Chondrocyte (in vitro differentiated cells): ENCODE results near the gene NAV3. TPM values are rescaled to one million over a fixed set of nuclear protein-coding genes. Genes with fewer than 3 reads are reported as not detected.

Experiments
- DNase-seq: peaks from one replicate; pipeline ENCODE4 v3.0.0; 2021; ENCODE audit warnings: mixed read lengths, low spot score
- H3K27ac Mint-ChIP-seq: one replicate; pipeline ENCODE4 v1.8.0; 2021; ENCODE audit warnings: mild to moderate bottlenecking, moderate library complexity, mixed read lengths; ENCODE audit not compliant: unreplicated experiment
- H3K27me3 Mint-ChIP-seq: 2 replicates; pipeline ENCODE4 v1.8.0; 2021; ENCODE audit warnings: low read depth, mixed read lengths
- H3K36me3 Mint-ChIP-seq: 2 replicates; pipeline ENCODE4 v1.8.0; 2021; ENCODE audit warnings: low read depth, mixed read lengths
- H3K4me1 Mint-ChIP-seq: 2 replicates; pipeline ENCODE4 v1.8.0; 2021; ENCODE audit warnings: low read depth, mild to moderate bottlenecking, mixed read lengths
- H3K4me3 Mint-ChIP-seq: one replicate; pipeline ENCODE4 v1.8.0; 2021; ENCODE audit warnings: mild to moderate bottlenecking, moderate library complexity, mixed read lengths; ENCODE audit not compliant: unreplicated experiment
- H3K9me3 Mint-ChIP-seq: 2 replicates; pipeline ENCODE4 v1.8.0; 2021; ENCODE audit warnings: low read depth, mixed read lengths
- CTCF ChIP-seq: fragments of 200-600 bp; sonication (generic); IDR thresholded peaks from 2 replicates; pipeline ENCODE4 v1.5.0; 2021; ENCODE audit warnings: antibody characterized with exemption, mild to moderate bottlenecking, moderate library complexity
- total RNA-seq: library from RNA; stranded (reverse); gene quantifications from 3 replicates; pipeline ENCODE4 v1.2.1, GENCODE V29; 2021

Gene NAV3
- total RNA-seq, 1 donor from 2014 or later, result 29.9 TPM

- Mint-ChIP-seq H3K36me3 (peaks cover 15% of the 10 kb centered on the region), H3K27ac (peak overlapping the region; percentile 30), H3K4me1 (peaks cover 7% of the 10 kb centered on the region), H3K27me3 (no peaks in the 10 kb centered on the region), H3K9me3 (no peaks in the 10 kb centered on the region), H3K4me3 (no peak overlapping the region)
- no peak for DNase-seq
- no peak for TF ChIP-seq CTCF
Measured at GRCh38 chr12:78187741-78188140, 357.0 kb downstream of the NAV3 start.

GRCh38 chr12:78189656-78190055, 359.0 kb downstream of the NAV3 start:
- Mint-ChIP-seq H3K27me3 (no peaks in the 10 kb centered on the region), H3K27ac (no peak overlapping the region), H3K9me3 (no peaks in the 10 kb centered on the region), H3K4me1 (peaks cover 20% of the 10 kb centered on the region), H3K4me3 (no peak overlapping the region), H3K36me3 (peaks cover 17% of the 10 kb centered on the region)
- DNase-seq, result no peak
- no peak for TF ChIP-seq CTCF

DNA sequence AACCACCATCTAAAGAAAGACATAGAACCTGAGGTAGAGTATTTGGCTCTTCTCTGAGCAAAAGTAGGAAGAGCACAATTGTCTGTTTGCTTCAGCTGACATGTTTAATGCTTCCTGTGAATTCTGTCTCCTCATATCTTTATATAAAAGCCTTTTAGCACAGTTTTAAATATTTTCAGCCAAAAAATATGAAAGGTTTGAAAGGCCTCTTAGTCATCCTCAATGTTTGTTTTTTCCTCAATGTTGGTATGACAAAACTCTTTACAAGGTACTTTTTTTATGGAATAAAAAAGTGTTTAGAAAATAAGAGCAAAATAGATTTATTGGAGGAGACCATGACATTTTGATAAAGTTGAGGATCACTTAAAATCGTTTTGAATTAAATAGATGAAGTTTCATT, 360.9 kb downstream of the NAV3 start:
- H3K9me3 Mint-ChIP-seq, result no peaks in the 10 kb centered on the region
- H3K27me3 Mint-ChIP-seq, result no peaks in the 10 kb centered on the region
- peaks cover 17% of the 10 kb centered on the region for H3K36me3 Mint-ChIP-seq
- no peak overlapping the region for H3K4me3 Mint-ChIP-seq
- DNase-seq, result no peak
- no peak for TF ChIP-seq CTCF
- peaks cover 23% of the 10 kb centered on the region for H3K4me1 Mint-ChIP-seq
- no peak overlapping the region for H3K27ac Mint-ChIP-seq

DNA sequence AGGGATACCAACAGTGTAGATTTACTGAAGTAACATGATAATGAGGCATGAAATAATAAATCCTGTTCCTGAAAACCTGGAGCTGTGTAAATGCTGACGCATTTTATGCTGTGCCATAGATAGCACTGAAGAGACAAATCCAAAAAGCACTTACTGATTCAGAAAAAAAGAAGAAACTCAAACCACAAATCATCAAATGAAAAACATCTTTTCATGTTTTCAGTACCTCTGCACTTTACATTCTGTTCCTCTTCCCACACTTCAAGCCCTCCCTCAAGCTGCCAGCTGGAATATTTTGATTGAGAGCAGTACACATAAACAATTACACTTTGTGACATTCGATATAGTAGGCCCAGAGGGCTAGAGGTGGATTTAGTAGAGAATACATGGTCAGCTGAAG, 362.3 kb downstream of the NAV3 start:
- DNase-seq, result no peak
- H3K27ac Mint-ChIP-seq, result no peak overlapping the region
- no peaks in the 10 kb centered on the region for H3K9me3 Mint-ChIP-seq
- H3K27me3 Mint-ChIP-seq, result no peaks in the 10 kb centered on the region
- TF ChIP-seq CTCF, result no peak
- peaks cover 23% of the 10 kb centered on the region for H3K4me1 Mint-ChIP-seq
- no peak overlapping the region for H3K4me3 Mint-ChIP-seq
- H3K36me3 Mint-ChIP-seq, result peaks cover 17% of the 10 kb centered on the region

DNA sequence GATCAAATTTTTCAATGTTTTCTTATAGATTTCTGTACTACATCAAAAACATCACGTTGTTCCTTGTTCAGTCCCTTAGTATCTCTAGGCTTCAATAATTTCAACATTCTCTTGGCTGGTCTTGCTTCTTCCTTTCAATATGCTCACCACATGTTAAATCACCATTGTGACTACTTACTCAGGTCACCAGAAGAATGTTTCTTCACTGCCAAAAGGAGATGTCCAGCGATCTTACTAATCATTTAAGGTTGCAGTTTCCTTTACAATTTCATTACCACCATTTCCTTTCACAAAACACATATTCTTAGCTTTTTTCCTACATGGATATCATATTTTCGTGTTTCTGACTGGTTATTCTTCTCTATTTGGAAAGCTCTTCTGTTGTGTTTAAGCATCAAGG, 363.8 kb downstream of the NAV3 start:
- Mint-ChIP-seq H3K9me3 (no peaks in the 10 kb centered on the region), H3K36me3 (peaks cover 17% of the 10 kb centered on the region), H3K4me3 (no peak overlapping the region), H3K4me1 (peaks cover 16% of the 10 kb centered on the region), H3K27ac (no peak overlapping the region), H3K27me3 (no peaks in the 10 kb centered on the region)
- TF ChIP-seq CTCF, result no peak
- no peak for DNase-seq
